GM19468 (cell line): ENCODE results near the gene EIF4E3.

Source experiments
- ATAC-seq: cut with Tn5 transposase; IDR thresholded peaks from one replicate; pipeline ENCODE4 v1.9.1; 2021; ENCODE audit warnings: mild to moderate bottlenecking, moderate library complexity, moderate number of reproducible peaks; ENCODE audit not compliant: unreplicated experiment; ENCODE audit errors: extremely low read depth

EIF4E3 gene

GRCh38 chr3:71725271-71725991 lies at the start of gene EIF4E3:
Gene EIF4E3, minus strand, starts transcription at chr3:71725402. Its CDS starts 35 bp downstream, at chr3:71725367.
- ATAC-seq = no peak

- no peak for ATAC-seq
These were observed 46.7 kb upstream of the EIF4E3 start for GRCh38 chr3:71771884-71772283.

GRCh38 chr3:71771126-71771525 lies 45.9 kb upstream of the EIF4E3 start:
- no peak for ATAC-seq

GRCh38 chr3:71763426-71763825 lies 38.2 kb upstream of the EIF4E3 start:
- ATAC-seq = no peak

GRCh38 chr3:71760140-71760539 lies 34.9 kb upstream of the EIF4E3 start:
- no peak for ATAC-seq

GRCh38 chr3:71759401-71759800 lies 34.2 kb upstream of the EIF4E3 start:
- no peak for ATAC-seq

- no peak for ATAC-seq
These were observed 32.9 kb upstream of the EIF4E3 start for GRCh38 chr3:71758091-71758490.

GRCh38 chr3:71754610-71755253 lies 29.5 kb upstream of the EIF4E3 start:
- no peak for ATAC-seq

- no peak for ATAC-seq
These were observed 28.8 kb upstream of the EIF4E3 start, which contains the start of gene GPR27 for GRCh38 chr3:71753701-71754609. Gene GPR27, plus strand, starts transcription at chr3:71753855. Its CDS starts 195 bp downstream, at chr3:71754050.

- ATAC-seq = no peak
These were observed 27.9 kb upstream of the EIF4E3 start for GRCh38 chr3:71752831-71753700.

GRCh38 chr3:71751602-71752001 lies 26.4 kb upstream of the EIF4E3 start:
- ATAC-seq = no peak

GRCh38 chr3:71744738-71745137 lies 19.5 kb upstream of the EIF4E3 start:
- no peak for ATAC-seq

GRCh38 chr3:71742621-71743020 lies 17.4 kb upstream of the EIF4E3 start:
- no peak for ATAC-seq

- no peak for ATAC-seq
These were observed 9.7 kb upstream of the EIF4E3 start for GRCh38 chr3:71734881-71735280.

- no peak for ATAC-seq
These were observed 8.1 kb upstream of the EIF4E3 start for GRCh38 chr3:71733319-71733718.

GRCh38 chr3:71732637-71733036 lies 7.4 kb upstream of the EIF4E3 start:
- ATAC-seq = no peak

- no peak for ATAC-seq
These were observed 3.6 kb upstream of the EIF4E3 start for GRCh38 chr3:71728632-71729342.

GRCh38 chr3:71726146-71726545 lies 944 bp upstream of the EIF4E3 start:
- ATAC-seq = no peak

- ATAC-seq = no peak
These were observed 475 bp downstream of the EIF4E3 start for GRCh38 chr3:71724584-71725270.
